ENCODE results near the gene CORO7. TPM values are rescaled to one million over a fixed set of nuclear protein-coding genes. Genes with fewer than 3 reads are reported as not detected.

The CORO7 gene
- total RNA-seq, 1 donor from 2014 or later, result 24.8 TPM

- peak in 1 of 2 donors; percentile 19 for DNase-seq (ENCODE audit: low read depth in 2 of 2)
Measured at GRCh38 chr16:4426021-4426684, 9.8 kb upstream of the CORO7 start.

GRCh38 chr16:4425378-4426020 lies 9.1 kb upstream of the CORO7 start, which contains the start of gene DNAJA3:
Gene DNAJA3, plus strand, starts transcription at chr16:4425868. Its CDS starts 14 bp downstream, at chr16:4425882.
- DNase-seq (ENCODE audit: low read depth in 2 of 2), result peak; percentile 81 to 96

GRCh38 chr16:4420505-4421105 lies 4.2 kb upstream of the CORO7 start:
- DNase-seq (ENCODE audit: low read depth in 2 of 2), result no peak

GRCh38 chr16:4419402-4419959 lies 3.1 kb upstream of the CORO7 start:
- DNase-seq (ENCODE audit: low read depth in 2 of 2), result no peak

- peak in 1 of 2 donors; percentile 38 for DNase-seq (ENCODE audit: low read depth in 2 of 2)
Measured at GRCh38 chr16:4415538-4416199, 727 bp downstream of the CORO7 start.

GRCh38 chr16:4414187-4414917 lies 2.0 kb downstream of the CORO7 start:
- no peak for DNase-seq (ENCODE audit: low read depth in 2 of 2)

- DNase-seq (ENCODE audit: low read depth in 2 of 2), result no peak
Measured at GRCh38 chr16:4412854-4413253, 3.5 kb downstream of the CORO7 start.

GRCh38 chr16:4412159-4412558 lies 4.2 kb downstream of the CORO7 start:
- no peak for DNase-seq (ENCODE audit: low read depth in 2 of 2)

GRCh38 chr16:4411684-4412083 lies 4.7 kb downstream of the CORO7 start:
- DNase-seq (ENCODE audit: low read depth in 2 of 2), result no peak

GRCh38 chr16:4410335-4411075 lies 5.9 kb downstream of the CORO7 start:
- DNase-seq (ENCODE audit: low read depth in 2 of 2), result peak; percentile 84 to 88

- DNase-seq (ENCODE audit: low read depth in 2 of 2), result no peak
Measured at GRCh38 chr16:4409081-4409932, 7.1 kb downstream of the CORO7 start.

- peak in 1 of 2 donors; percentile 63 for DNase-seq (ENCODE audit: low read depth in 2 of 2)
Measured at GRCh38 chr16:4408323-4408690, 8.1 kb downstream of the CORO7 start.

- DNase-seq (ENCODE audit: low read depth in 2 of 2), result no peak
Measured at GRCh38 chr16:4407543-4408322, 8.7 kb downstream of the CORO7 start.

- DNase-seq (ENCODE audit: low read depth in 2 of 2), result no peak
Measured at GRCh38 chr16:4404967-4405696, 11.3 kb downstream of the CORO7 start.

GRCh38 chr16:4404247-4404966 lies 12.0 kb downstream of the CORO7 start:
- peak in 1 of 2 donors; percentile 53 for DNase-seq (ENCODE audit: low read depth in 2 of 2)

- no peak for DNase-seq (ENCODE audit: low read depth in 2 of 2)
Measured at GRCh38 chr16:4403133-4403949, 13.1 kb downstream of the CORO7 start.

Data from dermis microvascular lymphatic vessel endothelial cell (primary cell).